ENCODE data around the gene INIP. TPM values are rescaled to one million over a fixed set of nuclear protein-coding genes. Genes with fewer than 3 reads are reported as not detected.

The INIP gene
- total RNA-seq, 1 donor from 2014 or later = 21.0 TPM

GRCh38 chr9:112659906-112660305 is 58.0 kb downstream of the INIP start:
- DNase-seq (no peak), ATAC-seq (no peak)
- intact Hi-C loops (cut with DNase I) = no loop called here
- peaks cover 7% of the 10 kb centered on the region for H3K36me3 ChIP-seq
- H3K4me3 ChIP-seq = no peak overlapping the region
- TF ChIP-seq, protein P1, sequence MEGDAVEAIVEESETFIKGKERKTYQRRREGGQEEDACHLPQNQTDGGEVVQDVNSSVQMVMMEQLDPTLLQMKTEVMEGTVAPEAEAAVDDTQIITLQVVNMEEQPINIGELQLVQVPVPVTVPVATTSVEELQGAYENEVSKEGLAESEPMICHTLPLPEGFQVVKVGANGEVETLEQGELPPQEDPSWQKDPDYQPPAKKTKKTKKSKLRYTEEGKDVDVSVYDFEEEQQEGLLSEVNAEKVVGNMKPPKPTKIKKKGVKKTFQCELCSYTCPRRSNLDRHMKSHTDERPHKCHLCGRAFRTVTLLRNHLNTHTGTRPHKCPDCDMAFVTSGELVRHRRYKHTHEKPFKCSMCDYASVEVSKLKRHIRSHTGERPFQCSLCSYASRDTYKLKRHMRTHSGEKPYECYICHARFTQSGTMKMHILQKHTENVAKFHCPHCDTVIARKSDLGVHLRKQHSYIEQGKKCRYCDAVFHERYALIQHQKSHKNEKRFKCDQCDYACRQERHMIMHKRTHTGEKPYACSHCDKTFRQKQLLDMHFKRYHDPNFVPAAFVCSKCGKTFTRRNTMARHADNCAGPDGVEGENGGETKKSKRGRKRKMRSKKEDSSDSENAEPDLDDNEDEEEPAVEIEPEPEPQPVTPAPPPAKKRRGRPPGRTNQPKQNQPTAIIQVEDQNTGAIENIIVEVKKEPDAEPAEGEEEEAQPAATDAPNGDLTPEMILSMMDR (IDR thresholded peaks at IDR 0.05) = no peak
- H3K27ac ChIP-seq = no peak overlapping the region
- H3K4me1 ChIP-seq = no peaks in the 10 kb centered on the region
- H3K9me3 ChIP-seq = no peaks in the 10 kb centered on the region
- H3K27me3 ChIP-seq (ENCODE audit: low read depth) = no peaks in the 10 kb centered on the region

DNA sequence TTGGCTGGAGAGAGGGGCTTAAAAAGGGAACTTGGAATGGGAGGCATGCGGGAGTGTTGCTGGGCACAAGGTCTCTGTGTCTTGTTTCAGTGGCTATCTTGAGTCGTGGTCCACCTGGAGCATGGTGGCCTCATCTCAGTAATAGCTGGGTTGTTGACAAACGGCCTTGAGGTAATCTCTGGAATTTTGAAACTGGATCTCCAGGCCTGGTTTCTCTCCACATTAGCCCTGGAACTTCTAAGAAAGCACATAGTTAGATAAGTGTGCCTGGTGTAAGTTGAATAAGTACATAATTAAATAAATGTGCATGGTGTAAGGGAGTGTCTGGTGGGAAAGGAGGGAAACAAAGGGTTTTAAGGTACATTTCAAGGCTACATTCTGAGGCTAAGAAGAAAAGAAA is 62.2 kb downstream of the INIP start:
- no peaks in the 10 kb centered on the region for H3K4me1 ChIP-seq
- DNase-seq = no peak
- intact Hi-C loops (cut with DNase I) = no loop called here
- TF ChIP-seq, protein P1 (IDR thresholded peaks at IDR 0.05) = no peak
- H3K27ac ChIP-seq = no peak overlapping the region
- H3K27me3 ChIP-seq (ENCODE audit: low read depth) = no peaks in the 10 kb centered on the region
- H3K9me3 ChIP-seq = no peaks in the 10 kb centered on the region
- no peak for ATAC-seq
- peaks cover 7% of the 10 kb centered on the region for H3K36me3 ChIP-seq
- no peak overlapping the region for H3K4me3 ChIP-seq

DNA sequence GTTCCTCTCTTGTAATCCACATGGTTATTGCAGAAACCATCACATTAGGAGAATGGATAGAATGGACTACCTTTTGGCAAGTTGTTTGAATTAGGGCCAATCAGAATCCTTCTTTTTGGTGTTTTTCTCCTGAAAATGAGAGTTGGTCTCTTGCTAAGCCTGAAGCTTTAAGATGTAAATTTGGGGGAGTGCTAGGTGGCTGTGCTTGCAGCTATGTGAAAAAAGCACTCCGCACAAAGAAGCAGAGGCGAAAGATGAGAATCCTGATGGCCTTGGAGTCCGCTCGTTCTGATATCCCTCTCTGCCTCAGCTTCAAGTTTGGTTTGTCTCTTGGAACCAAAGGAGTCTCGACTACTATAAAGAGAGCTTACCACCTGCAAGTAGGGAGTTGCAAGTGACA is 63.6 kb downstream of the INIP start:
- ATAC-seq (no peak), DNase-seq (no peak)
- H3K9me3 ChIP-seq = peaks cover 4% of the 10 kb centered on the region
- TF ChIP-seq, protein P1 (IDR thresholded peaks at IDR 0.05) = no peak
- intact Hi-C loops (cut with DNase I) = no loop called here
- peaks cover 2% of the 10 kb centered on the region for H3K36me3 ChIP-seq
- no peak overlapping the region for H3K4me3 ChIP-seq
- H3K27ac ChIP-seq = no peak overlapping the region
- no peaks in the 10 kb centered on the region for H3K4me1 ChIP-seq
- no peaks in the 10 kb centered on the region for H3K27me3 ChIP-seq (ENCODE audit: low read depth)

GRCh38 chr9:112648624-112649023 is 69.3 kb downstream of the INIP start:
- H3K36me3 ChIP-seq = no peaks in the 10 kb centered on the region
- no peak for DNase-seq
- ATAC-seq = no peak
- no peak overlapping the region for H3K27ac ChIP-seq
- no peaks in the 10 kb centered on the region for H3K27me3 ChIP-seq (ENCODE audit: low read depth)
- H3K4me1 ChIP-seq = no peaks in the 10 kb centered on the region
- no peak overlapping the region for H3K4me3 ChIP-seq
- intact Hi-C loops (cut with DNase I) = no loop called here
- H3K9me3 ChIP-seq = peaks cover 19% of the 10 kb centered on the region
- TF ChIP-seq, protein P1 (IDR thresholded peaks at IDR 0.05) = no peak

DNA sequence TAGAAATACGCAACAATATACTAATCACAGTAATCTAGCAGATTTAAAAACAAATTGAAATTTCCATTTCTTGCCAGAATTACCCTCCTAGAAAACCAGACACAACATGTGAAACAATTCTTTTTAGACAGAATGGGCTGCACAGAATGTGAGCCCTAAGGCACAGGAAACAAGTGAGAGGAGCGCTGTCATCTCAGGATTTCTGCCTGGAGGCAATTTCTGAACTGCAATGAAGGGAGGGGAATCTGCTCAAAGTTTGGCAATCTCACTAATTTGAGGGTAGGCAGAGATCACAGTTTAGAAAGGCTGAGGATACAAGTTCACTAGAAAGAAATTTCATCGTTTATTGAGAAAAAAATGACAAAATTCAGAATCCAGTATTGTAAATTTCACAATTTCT is 70.3 kb downstream of the INIP start:
- no peaks in the 10 kb centered on the region for H3K27me3 ChIP-seq (ENCODE audit: low read depth)
- DNase-seq (no peak), ATAC-seq (no peak)
- intact Hi-C loops (cut with DNase I) = no loop called here
- H3K4me1 ChIP-seq = no peaks in the 10 kb centered on the region
- no peak overlapping the region for H3K4me3 ChIP-seq
- TF ChIP-seq, protein P1 (IDR thresholded peaks at IDR 0.05) = no peak
- no peaks in the 10 kb centered on the region for H3K36me3 ChIP-seq
- no peak overlapping the region for H3K27ac ChIP-seq
- H3K9me3 ChIP-seq = peaks cover 19% of the 10 kb centered on the region

DNA sequence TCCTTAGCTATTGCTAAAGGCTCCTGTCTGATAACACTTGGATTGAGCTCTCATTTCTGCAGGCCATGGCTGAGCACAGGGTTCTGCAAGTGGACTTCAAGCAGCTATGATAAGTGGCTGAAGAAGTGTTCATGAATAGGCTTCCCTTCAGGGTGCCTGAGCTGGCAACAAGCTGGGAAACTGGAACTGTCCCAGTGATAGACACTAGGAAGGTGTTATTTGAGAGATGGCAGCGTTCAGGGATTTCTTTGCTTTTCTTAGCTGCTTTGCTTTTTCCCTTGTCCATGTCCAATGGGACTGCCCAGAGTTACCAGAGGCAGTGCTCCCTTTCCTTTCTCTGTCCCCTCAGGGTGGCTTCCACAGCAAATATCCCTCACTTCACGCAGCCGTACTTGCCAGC is 75.8 kb downstream of the INIP start:
- ATAC-seq = no peak

More for the DNA sequence above, 75.8 kb downstream of the INIP start:
- DNase-seq = no peak
- TF ChIP-seq, protein P1 (IDR thresholded peaks at IDR 0.05) = no peak
- H3K36me3 ChIP-seq = no peaks in the 10 kb centered on the region
- no peaks in the 10 kb centered on the region for H3K4me1 ChIP-seq
- H3K27me3 ChIP-seq (ENCODE audit: low read depth) = no peaks in the 10 kb centered on the region
- H3K4me3 ChIP-seq = no peak overlapping the region
- H3K9me3 ChIP-seq = no peaks in the 10 kb centered on the region
- no peak overlapping the region for H3K27ac ChIP-seq
- intact Hi-C loops (cut with DNase I) = no loop called here
